ENCODE measurements around the gene ZNF620. TPM values are rescaled to one million over a fixed set of nuclear protein-coding genes. Genes with fewer than 3 reads are reported as not detected.

The ZNF620 gene
- total RNA-seq, 1 donor from 2014 or later, result 3.6 TPM

- Mint-ChIP-seq H3K27ac (no peak overlapping the region), H3K27me3 (no peaks in the 10 kb centered on the region), H3K36me3 (ENCODE audit: low read depth) (peaks cover 21% of the 10 kb centered on the region), H3K4me1 (no peaks in the 10 kb centered on the region), H3K9me3 (no peaks in the 10 kb centered on the region), H3K4me3 (no peak overlapping the region)
- DNase-seq, result no peak
- intact Hi-C loops (cut with micrococcal nuclease), result no loop called here
- CTCF ChIA-PET, result no interaction called here
- POLR2A ChIA-PET, result no interaction called here
- ATAC-seq (ENCODE audit: low read depth), result no peak
- no peak for TF ChIP-seq CTCF (IDR thresholded peaks at IDR 0.05)
Measured at GRCh38 chr3:40518067-40518466, 12.2 kb downstream of the ZNF620 start.

DNA sequence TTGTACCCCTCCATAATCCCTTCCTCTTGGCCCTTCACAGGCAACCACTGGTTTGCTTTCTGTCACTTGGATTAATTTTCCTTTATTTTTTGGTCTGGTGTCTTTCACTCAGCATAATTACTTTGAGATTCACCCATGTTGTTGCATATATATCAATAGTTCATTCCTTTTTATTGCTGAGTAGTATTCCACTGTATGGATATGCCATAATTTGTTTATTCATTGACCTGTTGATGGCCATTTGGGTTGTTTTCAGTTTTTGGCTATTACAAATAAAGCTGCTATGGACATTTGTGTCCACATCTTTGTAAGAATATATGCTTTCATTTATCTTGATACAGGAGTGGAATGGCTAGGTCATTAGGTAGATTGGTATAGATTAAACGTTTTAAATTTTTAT is 13.0 kb downstream of the ZNF620 start:
- no peaks in the 10 kb centered on the region for H3K9me3 Mint-ChIP-seq
- no peak overlapping the region for H3K27ac Mint-ChIP-seq
- H3K36me3 Mint-ChIP-seq (ENCODE audit: low read depth), result peaks cover 20% of the 10 kb centered on the region
- no peaks in the 10 kb centered on the region for H3K4me1 Mint-ChIP-seq
- DNase-seq (no peak), ATAC-seq (ENCODE audit: low read depth) (no peak)
- CTCF ChIA-PET, result no interaction called here
- H3K27me3 Mint-ChIP-seq, result no peaks in the 10 kb centered on the region
- H3K4me3 Mint-ChIP-seq, result no peak overlapping the region
- no peak for TF ChIP-seq CTCF (IDR thresholded peaks at IDR 0.05)
- POLR2A ChIA-PET, result no interaction called here
- intact Hi-C loops (cut with micrococcal nuclease), result no loop called here

DNA sequence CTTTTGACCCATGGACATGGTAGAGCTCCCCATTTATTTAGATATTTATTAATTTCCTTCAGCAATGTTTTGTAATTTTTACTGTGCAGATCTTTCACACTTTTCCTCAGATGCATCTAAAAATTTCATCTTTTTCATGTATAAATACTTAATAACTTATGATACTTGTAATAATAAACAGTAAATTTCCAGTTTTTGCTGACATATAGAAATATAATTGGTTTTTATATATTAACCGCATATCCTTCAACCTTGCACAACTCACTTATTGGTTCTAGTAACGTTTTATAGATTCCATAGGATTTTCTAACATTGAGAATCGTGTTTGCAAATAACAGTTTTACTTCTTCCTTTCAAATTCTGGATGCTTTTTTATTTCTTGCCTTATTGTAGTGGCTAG is 15.4 kb downstream of the ZNF620 start:
- H3K4me3 Mint-ChIP-seq, result no peak overlapping the region
- POLR2A ChIA-PET, result interaction anchor here (0.6 kb wide), 1 partner anchor 36 kb away, joined by 5 read pairs; no protein-coding TSS in a partner anchor
- no peak for ATAC-seq (ENCODE audit: low read depth)
- DNase-seq, result no peak
- H3K4me1 Mint-ChIP-seq, result peaks cover 15% of the 10 kb centered on the region
- H3K27ac Mint-ChIP-seq, result no peak overlapping the region
- H3K9me3 Mint-ChIP-seq, result no peaks in the 10 kb centered on the region
- H3K36me3 Mint-ChIP-seq (ENCODE audit: low read depth), result peaks cover 8% of the 10 kb centered on the region
- no peaks in the 10 kb centered on the region for H3K27me3 Mint-ChIP-seq
- intact Hi-C loops (cut with micrococcal nuclease), result loop anchor here (5.0 to 10.0 kb wide), 2 partner anchors 194 to 1136 kb away; partner anchors contain the start of gene SLC25A38
- CTCF ChIA-PET, result no interaction called here
- TF ChIP-seq CTCF (IDR thresholded peaks at IDR 0.05), result no peak

GRCh38 chr3:40523781-40524180 is 17.9 kb downstream of the ZNF620 start:
- no peaks in the 10 kb centered on the region for H3K27me3 Mint-ChIP-seq
- DNase-seq (no peak), ATAC-seq (ENCODE audit: low read depth) (no peak)
- no peaks in the 10 kb centered on the region for H3K9me3 Mint-ChIP-seq
- peak overlapping the region; percentile 93 for H3K4me3 Mint-ChIP-seq
- H3K27ac Mint-ChIP-seq, result peak overlapping the region; percentile 91
- intact Hi-C loops (cut with micrococcal nuclease), result loop anchor here (1.0 to 10.0 kb wide), 8 partner anchors 17 to 1139 kb away; partner anchors contain the start of genes EIF1B, RPL14, SLC25A38 and ZNF619
- POLR2A ChIA-PET, result interaction anchor here (0.6 to 3.3 kb wide), 11 partner anchors 10 to 676 kb away, joined by 3 to 32 read pairs (median 8); partner anchors contain the start of genes CTNNB1, RPL14, ZNF619 and ZNF620
- H3K4me1 Mint-ChIP-seq, result peaks cover 18% of the 10 kb centered on the region
- H3K36me3 Mint-ChIP-seq (ENCODE audit: low read depth), result peaks cover 26% of the 10 kb centered on the region
- CTCF ChIA-PET, result interaction anchor here (2.0 kb wide), 1 partner anchor 18 kb away, joined by 5 read pairs; the partner anchor contains the start of gene ZNF620
- no peak for TF ChIP-seq CTCF (IDR thresholded peaks at IDR 0.05)

DNA sequence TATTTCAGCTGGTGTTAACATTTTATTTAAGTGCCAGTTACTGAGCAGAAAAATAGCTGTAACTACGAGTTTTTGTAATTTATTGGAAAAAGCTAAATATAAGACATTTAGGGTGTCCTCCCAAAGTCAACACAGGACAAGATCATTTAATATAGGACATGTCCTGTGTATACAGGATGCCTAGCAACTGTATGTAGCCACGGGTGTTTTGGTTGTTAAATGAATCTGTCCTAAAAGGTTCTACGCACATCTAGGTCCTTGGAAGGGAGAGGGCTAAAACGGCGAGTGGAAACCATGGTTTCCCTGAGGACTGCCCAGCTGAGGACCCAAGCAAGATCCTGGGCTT is 18.4 kb downstream of the ZNF620 start:
- H3K4me1 Mint-ChIP-seq, result peaks cover 18% of the 10 kb centered on the region
- no peaks in the 10 kb centered on the region for H3K27me3 Mint-ChIP-seq
- DNase-seq (no peak), ATAC-seq (ENCODE audit: low read depth) (peak; percentile 14)
- intact Hi-C loops (cut with micrococcal nuclease), result loop anchor here (1.0 to 10.0 kb wide), 8 partner anchors 18 to 1139 kb away; partner anchors contain the start of genes EIF1B, RPL14, SLC25A38 and ZNF619
- peaks cover 30% of the 10 kb centered on the region for H3K36me3 Mint-ChIP-seq (ENCODE audit: low read depth)
- no peak for TF ChIP-seq CTCF (IDR thresholded peaks at IDR 0.05)
- peak overlapping the region; percentile 91 for H3K27ac Mint-ChIP-seq
- ChIA-PET CTCF (interaction anchor here (0.7 to 2.0 kb wide), 2 partner anchors 18 to 56 kb away, joined by 3 to 5 read pairs; partner anchors contain the start of gene ZNF620), POLR2A (interaction anchor here (0.6 to 3.3 kb wide), 10 partner anchors 10 to 675 kb away, joined by 3 to 32 read pairs (median 9); partner anchors contain the start of genes CTNNB1, RPL14, ZNF619 and ZNF620)
- peak overlapping the region; percentile 93 for H3K4me3 Mint-ChIP-seq
- no peaks in the 10 kb centered on the region for H3K9me3 Mint-ChIP-seq
